Occipital lobe (tissue), 2 donors: ENCODE measurements around the gene MDN1. TPM values are rescaled to one million over a fixed set of nuclear protein-coding genes. Genes with fewer than 3 reads are reported as not detected.
"Not testable (repeated sequence)": the region's sequence is repeated elsewhere in the genome, so short reads cannot be mapped to it uniquely, and the experiment has no call there.

Source experiments
- DNase-seq: peaks from one replicate; lab custom pipeline; 2025; lab: John Stamatoyannopoulos, UW
- total RNA-seq: library from RNA; depleted of rRNA; stranded (reverse); fragments of >200 nt; gene quantifications from one replicate; pipeline ENCODE4 v1.2.3, GENCODE V29; 2014

MDN1 gene
- total RNA-seq, 1 donor from 2014 or later = 34.8 TPM

GRCh38 chr6:89813422-89813821 is 6.2 kb downstream of the MDN1 start:
- DNase-seq = not testable (repeated sequence)

- DNase-seq = no peak
These were observed 12.0 kb downstream of the MDN1 start for GRCh38 chr6:89807581-89807980.

DNA sequence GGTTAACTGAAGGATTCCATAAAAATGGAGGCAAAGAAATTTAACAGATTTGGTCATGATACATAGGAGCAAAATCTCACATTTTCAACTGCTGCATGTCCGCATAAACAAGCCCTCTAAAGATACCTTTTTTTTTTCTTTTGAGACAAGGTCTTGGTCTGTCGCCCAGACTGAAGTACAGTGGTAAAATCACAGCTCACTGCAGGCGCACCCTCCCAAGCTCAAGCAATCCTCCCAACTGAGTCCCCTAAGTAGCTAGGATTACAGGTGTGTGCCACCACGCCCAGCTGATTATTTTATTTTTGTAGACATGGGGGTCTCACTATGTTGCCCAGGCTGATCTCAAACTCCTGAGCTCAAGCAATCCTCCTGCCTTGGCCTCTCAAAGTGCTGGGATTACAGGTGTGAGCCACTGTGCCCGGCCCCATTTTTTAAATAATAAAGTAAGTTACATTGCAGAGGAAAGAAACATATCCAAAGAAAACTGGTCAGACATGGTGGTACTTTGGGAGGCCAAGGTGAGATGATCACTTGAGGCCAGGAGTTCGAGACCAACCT is 13.7 kb downstream of the MDN1 start:
- DNase-seq = no peak

GRCh38 chr6:89803271-89803670 is 16.3 kb downstream of the MDN1 start:
- no peak for DNase-seq

- DNase-seq = no peak
These were observed 19.8 kb downstream of the MDN1 start for GRCh38 chr6:89799756-89800155.

DNA sequence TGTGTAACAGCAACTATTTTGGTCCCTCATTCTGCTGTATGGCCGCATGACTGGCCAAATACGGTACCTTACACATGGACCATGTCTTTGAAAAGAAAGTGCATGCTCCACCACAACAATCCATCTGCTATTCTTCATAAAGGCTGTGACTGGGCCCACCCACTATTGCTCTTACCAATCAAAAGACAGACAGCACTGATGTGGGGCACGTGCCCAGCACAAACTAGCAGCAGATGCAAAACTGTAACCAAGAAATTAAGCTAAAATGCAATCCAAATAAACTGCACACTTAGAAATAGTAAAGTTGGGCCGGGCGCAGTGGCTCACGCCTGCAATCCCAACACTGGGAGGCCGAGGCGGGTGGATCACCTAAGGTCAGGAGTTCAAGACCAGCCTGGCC is 20.5 kb downstream of the MDN1 start:
- no peak for DNase-seq

- no peak for DNase-seq
These were observed 22.3 kb downstream of the MDN1 start for GRCh38 chr6:89797317-89797716.

DNA sequence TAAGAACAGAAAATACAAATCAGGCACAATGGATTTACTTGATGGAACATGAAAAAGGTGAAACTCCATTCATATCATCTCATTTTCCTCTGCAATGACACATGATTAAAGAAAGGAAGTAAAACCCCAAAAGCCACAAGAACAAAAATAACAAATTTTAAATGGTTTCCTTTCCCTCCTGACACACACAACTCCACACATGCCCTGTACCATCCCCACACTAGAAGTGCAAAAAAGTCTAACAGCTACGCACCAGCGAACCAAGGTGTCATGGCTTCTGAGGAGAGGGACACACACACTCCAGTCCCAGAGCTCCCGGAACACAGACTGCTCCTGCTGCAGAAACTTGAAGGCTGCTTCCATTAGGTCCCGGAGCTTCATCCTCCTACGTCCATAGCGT is 25.3 kb downstream of the MDN1 start:
- DNase-seq = no peak

DNA sequence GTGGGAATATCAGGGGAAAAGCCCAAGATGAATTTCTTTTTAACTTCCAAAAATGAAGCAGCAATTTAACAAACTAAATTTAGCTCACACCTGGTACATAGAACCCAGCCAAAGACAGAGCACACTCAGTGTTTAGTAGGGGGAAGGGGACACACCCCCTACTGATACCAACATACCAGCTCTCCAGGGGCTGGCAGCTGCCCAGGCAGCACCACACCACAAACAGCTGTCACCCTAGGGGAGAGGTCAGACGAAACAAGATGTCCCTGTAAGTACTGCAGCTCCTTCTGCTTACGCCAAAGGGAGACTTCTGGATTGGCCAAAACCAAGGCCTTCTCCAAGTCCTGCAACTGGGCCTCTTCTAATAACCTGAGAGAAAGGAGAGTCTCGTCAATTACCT is 26.0 kb downstream of the MDN1 start:
- no peak for DNase-seq

GRCh38 chr6:89792881-89793280 is 26.7 kb downstream of the MDN1 start:
- DNase-seq = no peak

DNA sequence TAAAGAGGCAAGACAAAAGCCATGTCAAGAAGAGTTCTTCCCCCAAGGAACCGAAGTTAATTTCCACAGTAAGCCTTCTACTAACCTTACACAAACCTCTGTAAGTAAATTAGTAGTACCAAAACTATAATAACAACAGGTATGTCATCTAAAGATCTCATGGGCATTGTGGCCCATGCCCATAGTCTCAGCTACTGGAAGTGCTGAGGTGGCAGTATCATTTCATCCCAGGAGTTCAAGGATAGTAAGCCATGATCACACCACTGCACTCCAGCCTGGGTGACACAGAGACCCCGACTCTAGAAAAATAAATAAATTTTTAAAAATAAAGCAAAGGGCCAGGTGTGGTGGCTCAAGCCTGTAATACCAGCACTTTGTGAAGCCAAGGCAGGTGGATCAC is 29.2 kb downstream of the MDN1 start:
- DNase-seq = no peak

- DNase-seq = no peak
These were observed 29.6 kb downstream of the MDN1 start for GRCh38 chr6:89789980-89790379.

DNA sequence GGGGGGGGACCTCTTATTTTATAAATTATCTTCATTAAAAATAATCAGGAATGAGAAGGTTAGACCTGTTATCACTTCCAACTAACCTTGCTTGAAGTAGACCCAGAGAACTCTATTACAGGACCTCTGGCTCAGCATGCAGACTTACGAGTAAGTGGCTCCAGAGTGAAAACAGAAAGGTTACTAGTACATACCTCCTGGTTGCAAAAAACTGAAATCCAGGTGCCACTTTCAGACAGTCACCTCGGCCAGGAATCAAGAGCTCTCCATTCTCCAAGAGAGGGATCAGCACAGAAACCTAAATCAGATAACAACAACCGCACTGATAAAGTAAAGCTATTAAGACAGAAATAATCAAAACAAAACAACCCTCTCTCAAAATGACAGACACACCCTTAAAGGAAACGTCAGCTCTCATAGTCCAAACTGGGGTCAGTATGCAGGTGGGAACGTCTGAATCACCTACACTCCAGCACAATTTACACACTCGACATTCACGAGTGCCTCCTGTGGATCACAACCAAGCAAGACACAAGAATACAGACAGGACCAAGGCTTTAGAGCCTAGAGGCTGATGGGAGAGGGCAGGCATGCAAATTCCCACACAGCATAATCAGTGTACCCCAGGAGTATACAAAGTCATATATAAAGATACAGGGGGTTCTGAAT is 31.8 kb downstream of the MDN1 start:
- no peak for DNase-seq

GRCh38 chr6:89786970-89787369 is 32.6 kb downstream of the MDN1 start:
- DNase-seq = no peak

GRCh38 chr6:89784838-89785237 is 34.8 kb downstream of the MDN1 start:
- DNase-seq = no peak

GRCh38 chr6:89783293-89783692 is 36.3 kb downstream of the MDN1 start:
- DNase-seq = not testable (repeated sequence)

DNA sequence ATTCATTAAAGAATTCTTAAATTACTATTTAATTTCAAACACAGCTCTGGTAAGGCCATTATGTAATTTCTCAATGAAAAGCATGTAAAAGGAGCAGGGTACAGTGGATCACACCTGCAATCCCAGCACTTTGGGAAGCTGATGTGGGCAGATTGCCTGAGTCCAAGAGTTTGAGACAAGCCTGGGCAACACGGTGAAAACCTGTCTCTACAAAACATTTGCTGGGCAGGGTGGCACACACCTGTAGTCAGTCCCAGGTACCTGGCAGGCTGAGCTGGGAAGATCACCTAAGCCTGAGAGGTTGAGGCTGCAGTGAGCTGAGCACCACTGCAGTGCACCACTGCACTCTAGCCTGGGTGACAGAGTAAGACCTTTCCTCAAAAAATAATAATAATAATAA is 37.4 kb downstream of the MDN1 start:
- DNase-seq = no peak

DNA sequence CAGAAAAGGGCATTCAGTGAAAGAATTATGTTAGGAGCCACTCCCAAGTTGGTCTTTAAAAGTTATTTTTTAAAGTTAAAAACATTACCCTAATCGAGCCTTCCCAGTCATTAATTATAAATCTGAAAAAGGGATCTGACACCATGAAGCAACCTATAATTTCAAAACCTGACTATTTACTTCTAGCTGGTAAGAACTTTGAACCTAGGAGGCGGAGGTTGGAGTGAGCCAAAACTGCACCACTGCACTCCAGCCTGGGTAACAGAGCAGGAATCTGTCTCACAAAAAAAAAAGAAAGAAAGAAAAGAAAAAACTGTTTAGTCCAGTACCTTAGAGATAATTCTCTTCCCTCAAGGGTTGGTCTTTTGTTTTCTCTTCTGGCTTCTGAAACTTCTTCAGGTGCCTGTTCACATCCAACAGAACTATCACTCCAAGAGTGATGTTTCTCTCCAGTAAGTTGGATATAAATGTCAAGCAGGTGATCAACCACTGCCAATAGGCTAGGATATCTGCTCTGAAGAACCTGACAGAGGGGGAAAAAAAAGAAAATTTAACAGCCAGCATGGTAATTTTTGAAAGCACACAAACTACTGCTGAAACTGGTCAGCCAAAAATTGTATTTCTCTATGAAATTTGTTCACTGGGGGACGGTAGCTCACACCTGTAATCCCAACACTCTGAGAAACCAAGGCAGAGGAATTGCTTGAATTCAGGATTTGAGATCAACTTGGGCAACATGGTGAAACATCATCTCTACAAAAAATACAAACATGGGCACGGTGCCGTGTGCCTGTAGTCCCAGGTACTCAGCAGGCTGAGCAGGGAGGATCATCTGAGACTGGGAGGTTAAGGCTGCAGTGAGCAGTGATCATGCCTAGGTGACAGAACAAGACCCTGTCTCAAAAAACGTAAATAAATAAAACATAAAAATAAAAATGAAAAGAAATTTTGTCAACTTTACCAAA is 38.2 kb downstream of the MDN1 start:
- DNase-seq = no peak

DNA sequence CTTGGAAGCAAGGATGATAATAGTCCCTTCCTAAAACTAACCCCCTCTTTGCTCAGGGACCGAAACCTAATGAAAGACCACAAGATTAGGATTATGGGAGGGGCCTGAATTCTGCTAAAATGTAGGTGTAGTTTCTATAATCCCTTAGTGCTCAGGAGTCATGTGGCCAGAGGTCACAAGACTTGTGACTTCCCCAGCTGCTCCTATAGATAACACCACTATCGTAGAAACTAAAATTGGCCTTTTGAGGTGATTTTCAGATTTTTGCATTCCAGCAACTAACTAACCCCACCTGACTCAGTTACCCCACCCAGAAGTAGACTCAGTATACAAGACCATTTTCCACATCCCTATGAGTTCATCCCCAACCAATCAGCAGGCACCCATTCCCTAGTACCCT is 42.1 kb downstream of the MDN1 start:
- no peak for DNase-seq

GRCh38 chr6:89776583-89777233 is 42.9 kb downstream of the MDN1 start:
- no peak for DNase-seq

- no peak for DNase-seq
These were observed 44.4 kb downstream of the MDN1 start for GRCh38 chr6:89775150-89775549.

DNA sequence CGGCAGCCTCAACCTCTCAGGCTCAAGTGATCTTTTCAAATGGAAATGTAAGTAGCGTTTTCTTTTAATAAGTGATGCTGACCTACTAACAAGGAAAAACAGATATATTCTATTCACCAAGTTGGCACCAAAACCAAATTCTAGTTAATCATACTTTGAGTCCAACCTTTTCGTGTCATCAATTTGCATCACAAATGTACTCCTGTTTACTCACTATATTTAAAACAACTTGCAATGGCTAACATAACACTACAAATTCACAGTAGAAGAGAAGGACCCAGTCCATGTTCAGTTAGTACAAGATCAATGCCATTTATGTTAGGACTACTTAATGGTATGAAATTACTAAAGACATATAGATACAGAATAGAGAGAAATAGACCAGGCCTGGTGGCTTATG is 50.0 kb downstream of the MDN1 start:
- no peak for DNase-seq
